Measurements from ENCODE around the gene RAB40B. TPM values are rescaled to one million over a fixed set of nuclear protein-coding genes. Genes with fewer than 3 reads are reported as not detected.

The RAB40B gene
- total RNA-seq, 1 donor from 2014 or later: 20.0 TPM

- Mint-ChIP-seq H3K4me1 (ENCODE audit: low read depth) (no peaks in the 10 kb centered on the region), H3K27me3 (ENCODE audit: low read depth) (no peaks in the 10 kb centered on the region), H3K4me3 (ENCODE audit: unreplicated experiment) (no peak overlapping the region), H3K27ac (ENCODE audit: unreplicated experiment) (no peak overlapping the region), H3K36me3 (ENCODE audit: low read depth) (peaks cover 19% of the 10 kb centered on the region), H3K9me3 (ENCODE audit: low read depth) (peaks cover 2% of the 10 kb centered on the region)
- peak; percentile 86 for DNase-seq (ENCODE audit: low spot score)
- no peak for TF ChIP-seq CTCF (IDR thresholded peaks at IDR 0.05)
Observed at GRCh38 chr17:82729479-82730260, 31.2 kb upstream of the RAB40B start.

- Mint-ChIP-seq H3K36me3 (ENCODE audit: low read depth) (peaks cover 21% of the 10 kb centered on the region), H3K27ac (ENCODE audit: unreplicated experiment) (no peak overlapping the region), H3K27me3 (ENCODE audit: low read depth) (no peaks in the 10 kb centered on the region), H3K4me3 (ENCODE audit: unreplicated experiment) (no peak overlapping the region), H3K9me3 (ENCODE audit: low read depth) (no peaks in the 10 kb centered on the region), H3K4me1 (ENCODE audit: low read depth) (no peaks in the 10 kb centered on the region)
- DNase-seq (ENCODE audit: low spot score): no peak
- no peak for TF ChIP-seq CTCF (IDR thresholded peaks at IDR 0.05)
Observed at GRCh38 chr17:82726427-82726826, 27.9 kb upstream of the RAB40B start.

GRCh38 chr17:82723169-82723807, 24.8 kb upstream of the RAB40B start:
- H3K4me3 Mint-ChIP-seq (ENCODE audit: unreplicated experiment): no peak overlapping the region
- H3K27ac Mint-ChIP-seq (ENCODE audit: unreplicated experiment): no peak overlapping the region
- H3K27me3 Mint-ChIP-seq (ENCODE audit: low read depth): no peaks in the 10 kb centered on the region
- H3K4me1 Mint-ChIP-seq (ENCODE audit: low read depth): peaks cover 2% of the 10 kb centered on the region
- no peak for DNase-seq (ENCODE audit: low spot score)
- no peaks in the 10 kb centered on the region for H3K9me3 Mint-ChIP-seq (ENCODE audit: low read depth)
- no peak for TF ChIP-seq CTCF (IDR thresholded peaks at IDR 0.05)
- peaks cover 21% of the 10 kb centered on the region for H3K36me3 Mint-ChIP-seq (ENCODE audit: low read depth)

GRCh38 chr17:82722341-82723013, 24.0 kb upstream of the RAB40B start:
- no peaks in the 10 kb centered on the region for H3K9me3 Mint-ChIP-seq (ENCODE audit: low read depth)
- no peaks in the 10 kb centered on the region for H3K27me3 Mint-ChIP-seq (ENCODE audit: low read depth)
- DNase-seq (ENCODE audit: low spot score): no peak
- H3K4me3 Mint-ChIP-seq (ENCODE audit: unreplicated experiment): no peak overlapping the region
- peaks cover 9% of the 10 kb centered on the region for H3K4me1 Mint-ChIP-seq (ENCODE audit: low read depth)
- TF ChIP-seq CTCF (IDR thresholded peaks at IDR 0.05): no peak
- H3K36me3 Mint-ChIP-seq (ENCODE audit: low read depth): peaks cover 16% of the 10 kb centered on the region
- no peak overlapping the region for H3K27ac Mint-ChIP-seq (ENCODE audit: unreplicated experiment)

GRCh38 chr17:82720204-82720603, 21.7 kb upstream of the RAB40B start:
- H3K4me1 Mint-ChIP-seq (ENCODE audit: low read depth): peaks cover 21% of the 10 kb centered on the region
- H3K27me3 Mint-ChIP-seq (ENCODE audit: low read depth): no peaks in the 10 kb centered on the region
- no peak for TF ChIP-seq CTCF (IDR thresholded peaks at IDR 0.05)
- H3K27ac Mint-ChIP-seq (ENCODE audit: unreplicated experiment): no peak overlapping the region
- DNase-seq (ENCODE audit: low spot score): no peak
- no peak overlapping the region for H3K4me3 Mint-ChIP-seq (ENCODE audit: unreplicated experiment)
- peaks cover 9% of the 10 kb centered on the region for H3K36me3 Mint-ChIP-seq (ENCODE audit: low read depth)
- no peaks in the 10 kb centered on the region for H3K9me3 Mint-ChIP-seq (ENCODE audit: low read depth)
